ENCODE results near the gene DNPEP.

DNA sequence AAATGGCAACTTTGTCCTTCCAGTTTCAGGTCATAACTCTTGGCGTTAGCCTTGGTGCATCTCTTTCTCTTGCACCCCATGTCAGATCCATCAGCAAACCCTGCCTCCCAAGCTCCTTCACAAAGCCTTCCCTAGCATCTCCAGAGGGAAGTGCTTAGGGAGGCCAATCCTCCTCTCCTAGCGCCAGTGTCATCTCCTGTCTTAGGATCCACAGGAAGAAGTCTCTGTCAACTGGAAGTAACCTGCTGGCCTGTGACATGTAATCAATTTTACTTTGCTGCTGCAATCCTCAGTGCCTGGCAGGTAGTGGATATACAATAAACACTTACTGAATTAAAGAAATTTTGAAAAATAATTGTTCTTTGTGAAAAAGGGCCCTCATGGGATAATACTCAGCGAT lies 7.9 kb upstream of the DNPEP start:
- TF ChIP-seq, protein P1, sequence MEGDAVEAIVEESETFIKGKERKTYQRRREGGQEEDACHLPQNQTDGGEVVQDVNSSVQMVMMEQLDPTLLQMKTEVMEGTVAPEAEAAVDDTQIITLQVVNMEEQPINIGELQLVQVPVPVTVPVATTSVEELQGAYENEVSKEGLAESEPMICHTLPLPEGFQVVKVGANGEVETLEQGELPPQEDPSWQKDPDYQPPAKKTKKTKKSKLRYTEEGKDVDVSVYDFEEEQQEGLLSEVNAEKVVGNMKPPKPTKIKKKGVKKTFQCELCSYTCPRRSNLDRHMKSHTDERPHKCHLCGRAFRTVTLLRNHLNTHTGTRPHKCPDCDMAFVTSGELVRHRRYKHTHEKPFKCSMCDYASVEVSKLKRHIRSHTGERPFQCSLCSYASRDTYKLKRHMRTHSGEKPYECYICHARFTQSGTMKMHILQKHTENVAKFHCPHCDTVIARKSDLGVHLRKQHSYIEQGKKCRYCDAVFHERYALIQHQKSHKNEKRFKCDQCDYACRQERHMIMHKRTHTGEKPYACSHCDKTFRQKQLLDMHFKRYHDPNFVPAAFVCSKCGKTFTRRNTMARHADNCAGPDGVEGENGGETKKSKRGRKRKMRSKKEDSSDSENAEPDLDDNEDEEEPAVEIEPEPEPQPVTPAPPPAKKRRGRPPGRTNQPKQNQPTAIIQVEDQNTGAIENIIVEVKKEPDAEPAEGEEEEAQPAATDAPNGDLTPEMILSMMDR (conservative IDR thresholded peaks at IDR 0.05), result no peak
- TF ChIP-seq ZFX (IDR thresholded peaks at IDR 0.05), result no peak

All from C4-2B (cell line).